ENCODE results near the gene RNF39.

RNF39 gene

GRCh38 chr6:30102970-30103871 is 27.7 kb upstream of the RNF39 start:
- H3K36me3 Mint-ChIP-seq (ENCODE audit: low read depth): no peaks in the 10 kb centered on the region
- H3K27me3 Mint-ChIP-seq (ENCODE audit: low read depth, poor library complexity): peaks cover 98% of the 10 kb centered on the region
- H3K9me3 Mint-ChIP-seq: no peaks in the 10 kb centered on the region
- no peak overlapping the region for H3K27ac Mint-ChIP-seq
- TF ChIP-seq CTCF (IDR thresholded peaks at IDR 0.05): peak; percentile 79
- H3K4me1 Mint-ChIP-seq: peaks cover 33% of the 10 kb centered on the region
- DNase-seq: peak; percentile 84
- H3K4me3 Mint-ChIP-seq: peak overlapping the region; percentile 79

GRCh38 chr6:30102414-30102969 is 26.9 kb upstream of the RNF39 start:
- H3K27me3 Mint-ChIP-seq (ENCODE audit: low read depth, poor library complexity): peaks cover 98% of the 10 kb centered on the region
- TF ChIP-seq CTCF (IDR thresholded peaks at IDR 0.05): no peak
- no peaks in the 10 kb centered on the region for H3K9me3 Mint-ChIP-seq
- H3K4me3 Mint-ChIP-seq: peak overlapping the region; percentile 79
- no peaks in the 10 kb centered on the region for H3K36me3 Mint-ChIP-seq (ENCODE audit: low read depth)
- no peak overlapping the region for H3K27ac Mint-ChIP-seq
- peaks cover 33% of the 10 kb centered on the region for H3K4me1 Mint-ChIP-seq
- no peak for DNase-seq

GRCh38 chr6:30101444-30102413 is 26.2 kb upstream of the RNF39 start:
- Mint-ChIP-seq H3K27me3 (ENCODE audit: low read depth, poor library complexity) (peaks cover 98% of the 10 kb centered on the region), H3K4me3 (peak overlapping the region; percentile 78), H3K27ac (no peak overlapping the region), H3K9me3 (no peaks in the 10 kb centered on the region), H3K4me1 (peaks cover 33% of the 10 kb centered on the region), H3K36me3 (ENCODE audit: low read depth) (no peaks in the 10 kb centered on the region)
- DNase-seq: peak; percentile 94
- no peak for TF ChIP-seq CTCF (IDR thresholded peaks at IDR 0.05)

- peaks cover 95% of the 10 kb centered on the region for H3K27me3 Mint-ChIP-seq (ENCODE audit: low read depth, poor library complexity)
- DNase-seq: peak; percentile 45
- H3K9me3 Mint-ChIP-seq: no peaks in the 10 kb centered on the region
- H3K36me3 Mint-ChIP-seq (ENCODE audit: low read depth): no peaks in the 10 kb centered on the region
- H3K4me3 Mint-ChIP-seq: peak overlapping the region; percentile 78
- peaks cover 33% of the 10 kb centered on the region for H3K4me1 Mint-ChIP-seq
- TF ChIP-seq CTCF (IDR thresholded peaks at IDR 0.05): no peak
- H3K27ac Mint-ChIP-seq: no peak overlapping the region
These were observed 25.2 kb upstream of the RNF39 start for GRCh38 chr6:30100585-30101443.

- Mint-ChIP-seq H3K36me3 (ENCODE audit: low read depth) (no peaks in the 10 kb centered on the region), H3K27ac (no peak overlapping the region), H3K9me3 (no peaks in the 10 kb centered on the region), H3K27me3 (ENCODE audit: low read depth, poor library complexity) (peaks cover 97% of the 10 kb centered on the region), H3K4me3 (peak overlapping the region; percentile 75), H3K4me1 (peaks cover 37% of the 10 kb centered on the region)
- no peak for DNase-seq
- no peak for TF ChIP-seq CTCF (IDR thresholded peaks at IDR 0.05)
These were observed 24.6 kb upstream of the RNF39 start for GRCh38 chr6:30100154-30100553.

Measured in nephron progenitor cell (in vitro differentiated cells).